ENCODE results near the gene KCNG2. TPM values are rescaled to one million over a fixed set of nuclear protein-coding genes. Genes with fewer than 3 reads are reported as not detected.

Gene KCNG2
- total RNA-seq, 4 donors from 2014 or later: 0.60 to 0.84 (median 0.78) TPM; not detected in 1

DNA sequence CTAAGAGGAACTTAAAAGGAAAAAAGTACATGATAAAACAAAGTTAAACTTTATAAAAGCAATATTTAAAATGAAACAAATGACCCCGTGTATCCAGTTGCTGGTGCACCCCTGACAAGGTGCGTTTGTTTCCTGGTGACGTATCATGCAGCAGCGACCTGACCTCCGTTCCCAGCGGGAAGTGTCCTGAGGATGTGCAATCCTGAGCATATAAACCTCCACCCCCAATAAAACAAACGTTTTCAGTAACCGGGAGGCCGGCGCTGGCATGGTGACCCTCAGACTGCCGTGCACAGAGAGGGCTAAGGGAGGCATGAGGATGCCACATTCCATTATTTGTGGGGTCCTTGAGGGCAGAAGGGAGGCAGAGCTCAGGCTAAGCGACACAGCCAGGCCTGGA lies 138.9 kb downstream of the KCNG2 start:
- Histone ChIP-seq H3K36me3 (peaks cover 0 to 91% (median 0%) of the 10 kb centered on the region in 3 donors), H3K4me1 (peaks cover 0 to 76% (median 4%) of the 10 kb centered on the region in 4 donors), H3K9me3 (peaks cover 0 to 33% (median 5%) of the 10 kb centered on the region in 4 donors), H3K27ac (peak overlapping the region in 2 of 4 donors; percentile 47 to 98), H3K27me3 (no peaks in the 10 kb centered on the region), H3K4me3 (no peak overlapping the region)
- 87 to 91% methylated on average over 12 of the region's 12 CpGs for WGBS, 2 donors
- DNase-seq (ENCODE audit: low spot score in 2 of 2): no peak
- no peak for TF ChIP-seq EP300 (IDR thresholded peaks at IDR 0.05)
- no peak for TF ChIP-seq POLR2A (IDR thresholded peaks at IDR 0.05)
- TF ChIP-seq, protein P1, sequence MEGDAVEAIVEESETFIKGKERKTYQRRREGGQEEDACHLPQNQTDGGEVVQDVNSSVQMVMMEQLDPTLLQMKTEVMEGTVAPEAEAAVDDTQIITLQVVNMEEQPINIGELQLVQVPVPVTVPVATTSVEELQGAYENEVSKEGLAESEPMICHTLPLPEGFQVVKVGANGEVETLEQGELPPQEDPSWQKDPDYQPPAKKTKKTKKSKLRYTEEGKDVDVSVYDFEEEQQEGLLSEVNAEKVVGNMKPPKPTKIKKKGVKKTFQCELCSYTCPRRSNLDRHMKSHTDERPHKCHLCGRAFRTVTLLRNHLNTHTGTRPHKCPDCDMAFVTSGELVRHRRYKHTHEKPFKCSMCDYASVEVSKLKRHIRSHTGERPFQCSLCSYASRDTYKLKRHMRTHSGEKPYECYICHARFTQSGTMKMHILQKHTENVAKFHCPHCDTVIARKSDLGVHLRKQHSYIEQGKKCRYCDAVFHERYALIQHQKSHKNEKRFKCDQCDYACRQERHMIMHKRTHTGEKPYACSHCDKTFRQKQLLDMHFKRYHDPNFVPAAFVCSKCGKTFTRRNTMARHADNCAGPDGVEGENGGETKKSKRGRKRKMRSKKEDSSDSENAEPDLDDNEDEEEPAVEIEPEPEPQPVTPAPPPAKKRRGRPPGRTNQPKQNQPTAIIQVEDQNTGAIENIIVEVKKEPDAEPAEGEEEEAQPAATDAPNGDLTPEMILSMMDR (IDR thresholded peaks at IDR 0.05): no peak

DNA sequence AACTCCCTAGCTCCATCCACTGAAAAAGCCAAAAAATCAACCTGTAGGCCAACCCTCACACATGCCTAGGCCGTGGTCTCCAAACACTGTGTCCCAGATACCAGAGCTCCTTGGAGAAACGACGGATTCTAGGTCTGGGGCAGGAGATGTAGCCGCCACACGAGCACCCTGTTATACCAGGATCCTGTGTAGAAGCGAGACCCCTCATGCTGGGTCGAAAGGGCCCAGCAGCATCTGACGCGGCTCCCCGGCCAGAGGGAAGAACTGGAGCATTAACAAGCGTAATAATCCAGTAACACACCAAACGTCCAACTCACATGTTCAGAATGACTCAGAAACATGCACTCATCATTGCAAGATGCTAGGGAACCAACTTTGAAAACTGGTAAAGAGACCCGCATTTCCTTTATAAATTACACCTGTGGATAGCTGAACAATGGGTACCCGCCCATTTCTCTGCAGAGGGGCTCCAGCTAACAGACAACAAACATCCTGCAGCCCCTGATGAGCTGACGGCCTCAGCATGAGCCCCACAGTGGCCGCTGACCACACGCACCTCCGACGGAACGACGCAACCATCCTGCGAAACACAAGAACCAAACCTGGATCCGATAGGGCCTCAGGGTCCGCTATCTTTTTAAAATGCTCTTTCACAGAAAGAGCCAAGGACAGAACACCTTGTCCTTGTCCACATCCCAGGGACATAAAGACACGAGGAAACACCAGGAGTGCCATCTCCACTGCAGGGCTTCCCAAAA lies 139.5 kb downstream of the KCNG2 start:
- 94 to 95% methylated on average over 25 of the region's 25 CpGs for WGBS, 2 donors
- Histone ChIP-seq H3K27ac (peak overlapping the region in 2 of 4 donors; percentile 47 to 98), H3K4me1 (peaks cover 0 to 82% (median 6%) of the 10 kb centered on the region in 4 donors), H3K36me3 (peaks cover 0 to 91% (median 0%) of the 10 kb centered on the region in 3 donors), H3K9me3 (peaks cover 0 to 26% (median 3%) of the 10 kb centered on the region in 4 donors), H3K4me3 (no peak overlapping the region), H3K27me3 (no peaks in the 10 kb centered on the region)
- TF ChIP-seq POLR2A (IDR thresholded peaks at IDR 0.05): no peak
- no peak for TF ChIP-seq EP300 (IDR thresholded peaks at IDR 0.05)
- TF ChIP-seq, protein P1 (IDR thresholded peaks at IDR 0.05): no peak
- DNase-seq (ENCODE audit: low spot score in 2 of 2): no peak

DNA sequence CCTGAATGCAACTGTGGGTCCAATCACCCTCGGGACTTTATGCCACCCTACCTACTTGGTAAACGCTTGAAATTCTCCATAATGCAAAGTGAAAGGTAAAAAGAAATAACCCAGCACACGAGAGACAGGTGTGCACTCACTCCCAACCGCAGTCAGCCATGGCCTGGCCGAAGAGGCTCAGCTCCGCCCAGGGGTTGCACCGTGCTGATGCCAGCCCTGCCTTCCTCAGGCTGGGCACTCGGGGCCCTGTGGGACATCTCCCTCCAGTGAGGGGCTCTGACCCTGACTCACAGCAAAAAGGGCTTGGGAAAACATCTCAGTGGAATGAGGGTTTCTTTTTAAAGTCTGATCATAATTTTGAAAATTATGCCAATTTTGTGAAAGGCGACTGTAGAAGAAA lies 140.5 kb downstream of the KCNG2 start:
- H3K9me3 ChIP-seq: peaks cover 0 to 17% (median 0%) of the 10 kb centered on the region in 4 donors
- H3K4me1 ChIP-seq: peaks cover 0 to 90% (median 10%) of the 10 kb centered on the region in 4 donors
- H3K27me3 ChIP-seq: no peaks in the 10 kb centered on the region
- peaks cover 0 to 91% (median 2%) of the 10 kb centered on the region in 3 donors for H3K36me3 ChIP-seq
- H3K27ac ChIP-seq: peak overlapping the region in 3 of 4 donors; percentile 24 to 98 (median 73)
- 76 to 80% methylated on average over 9 of the region's 9 CpGs for WGBS, 2 donors
- TF ChIP-seq, protein P1 (IDR thresholded peaks at IDR 0.05): no peak
- TF ChIP-seq EP300 (IDR thresholded peaks at IDR 0.05): no peak
- TF ChIP-seq POLR2A (IDR thresholded peaks at IDR 0.05): no peak
- DNase-seq (ENCODE audit: low spot score in 2 of 2): no peak
- H3K4me3 ChIP-seq: no peak overlapping the region

DNA sequence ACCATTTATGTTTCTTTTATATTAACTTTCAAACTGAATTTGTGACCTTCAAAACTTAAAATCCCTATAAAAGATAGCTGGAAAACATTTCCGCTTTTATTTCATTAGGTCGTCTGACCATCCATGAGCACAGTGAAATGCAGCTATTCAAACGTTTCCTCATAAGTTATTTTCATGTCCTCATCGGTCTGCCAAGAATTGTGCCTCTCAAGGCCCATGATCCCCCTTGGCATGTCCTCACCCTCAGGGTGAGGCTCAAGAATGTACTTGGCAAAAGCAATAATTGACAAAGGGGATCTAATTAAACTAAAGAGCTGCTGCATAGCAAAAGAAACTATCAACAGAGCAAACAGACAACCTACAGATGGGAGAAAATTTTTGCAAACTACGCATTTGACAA lies 141.4 kb downstream of the KCNG2 start:
- H3K27ac ChIP-seq: peak overlapping the region in 3 of 4 donors; percentile 44 to 98 (median 73)
- WGBS, 2 donors: 36 to 38% methylated on average over 5 of the region's 5 CpGs
- no peak for DNase-seq (ENCODE audit: low spot score in 2 of 2)

More for the DNA sequence above, 141.4 kb downstream of the KCNG2 start:
- peaks cover 0 to 8% (median 0%) of the 10 kb centered on the region in 4 donors for H3K9me3 ChIP-seq
- TF ChIP-seq, protein P1 (IDR thresholded peaks at IDR 0.05): no peak
- TF ChIP-seq POLR2A (IDR thresholded peaks at IDR 0.05) (no peak), EP300 (IDR thresholded peaks at IDR 0.05) (peak in 1 of 2 donors; percentile 53)
- H3K4me3 ChIP-seq: no peak overlapping the region
- H3K27me3 ChIP-seq: no peaks in the 10 kb centered on the region
- H3K4me1 ChIP-seq: peaks cover 0 to 95% (median 15%) of the 10 kb centered on the region in 4 donors
- peaks cover 0 to 91% (median 2%) of the 10 kb centered on the region in 3 donors for H3K36me3 ChIP-seq

All from tibial nerve (tissue), 4 donors.